Adrenal gland (tissue), 5 donors: ENCODE data around the gene MACF1.

Experiments used
- CTCF ChIP-seq, 6 experiments: fragments of 450-650 bp in 4 of 6; fragments of 200-600 bp in 2 of 6; sonication (generic) in 1 of 6; IDR thresholded peaks; 1 replicate in 5 of 6; 2 replicates in 1 of 6; pipeline versions ENCODE4 v1.5.1 to v1.8.0; 2016 to 2021; ENCODE audit warnings: antibody characterized with exemption in 6 of 6, mild to moderate bottlenecking in 2 of 6, moderate library complexity in 1 of 6
- POLR2A ChIP-seq, 2 donors: fragments of 450-650 bp; IDR thresholded peaks; one replicate each; pipeline ENCODE4 v1.6.1; 2017; ENCODE audit warnings: antibody characterized with exemption in 2 of 2, mild to moderate bottlenecking in 2 of 2, moderate library complexity in 1 of 2
- donor health status: DM: no; HTN: no; CAD: no.

DNA sequence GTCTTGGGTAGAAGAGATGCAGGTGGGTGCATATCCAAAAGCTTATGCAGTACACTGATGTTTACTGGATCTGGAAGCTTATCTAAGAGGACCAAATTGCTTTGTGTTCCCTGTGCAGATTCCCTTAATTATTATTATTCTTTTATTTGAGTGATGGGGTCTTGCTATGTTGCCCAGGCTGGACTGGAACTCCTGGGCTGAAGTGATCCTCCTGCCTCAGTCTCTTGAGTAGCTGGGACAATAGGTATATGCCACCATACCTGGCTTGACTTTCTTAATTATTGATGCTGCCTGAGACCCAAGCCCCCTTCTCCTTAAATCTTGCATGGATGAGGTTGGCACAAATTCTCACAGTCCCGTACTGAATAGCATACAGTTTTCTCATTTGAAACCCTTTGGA, 83.0 kb downstream of the MACF1 start:
- TF ChIP-seq CTCF (IDR thresholded peaks at IDR 0.05) (no peak), POLR2A (IDR thresholded peaks at IDR 0.05) (no peak)
